Limb (tissue), 2 donors: ENCODE measurements around the gene DNAAF8.
"Not testable (repeated sequence)": the region's sequence is repeated elsewhere in the genome, so short reads cannot be mapped to it uniquely, and the experiment has no call there.

Source experiments
- DNase-seq, 2 donors: peaks; one replicate each; pipeline ENCODE4 v3.0.0-alpha.2; 2016; ENCODE audit errors: extremely low spot score in 2 of 2

The DNAAF8 gene

GRCh38 chr16:4723071-4723767 is 11.1 kb upstream of the DNAAF8 start:
- no peak for DNase-seq

- DNase-seq = no peak
Observed at GRCh38 chr16:4724661-4725270, 9.6 kb upstream of the DNAAF8 start.

DNA sequence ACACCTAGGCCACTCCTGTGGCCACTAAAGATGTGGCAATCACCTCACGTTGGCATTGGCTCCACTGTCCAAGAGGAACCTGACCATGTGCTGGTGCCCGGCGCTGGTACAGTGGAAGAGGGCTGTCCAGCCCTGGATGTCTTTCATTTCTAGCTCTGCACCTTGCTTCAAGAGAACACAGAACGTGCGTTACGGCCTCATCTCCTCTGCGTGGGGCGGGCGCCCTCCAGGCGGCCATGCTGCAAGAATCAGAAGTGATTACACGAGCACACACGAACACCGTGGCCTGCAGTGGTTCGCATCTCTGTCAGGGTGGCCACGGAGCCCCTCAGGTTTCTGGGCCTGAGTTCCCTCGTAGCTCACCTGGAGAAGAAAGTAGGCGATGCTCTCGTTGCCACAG is 7.7 kb upstream of the DNAAF8 start:
- no peak for DNase-seq

DNA sequence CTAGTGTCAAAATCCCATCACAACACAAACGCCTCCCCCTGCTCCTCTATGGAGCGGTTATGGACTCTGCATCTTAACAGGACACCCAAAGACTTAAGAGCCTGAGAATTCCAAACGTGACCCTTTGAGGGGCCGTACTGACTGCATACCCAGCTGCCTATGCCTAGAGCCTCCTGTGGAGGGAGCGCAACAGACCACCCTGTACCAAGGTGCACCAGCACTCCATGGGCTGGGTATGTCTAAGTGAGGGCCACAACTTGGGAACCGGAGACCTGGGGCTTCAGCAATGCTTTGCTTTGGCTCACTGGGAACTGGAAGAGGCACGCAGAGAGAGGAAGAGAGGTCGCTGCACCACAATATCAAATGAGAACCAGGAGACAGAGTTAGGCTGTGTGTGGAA is 5.7 kb upstream of the DNAAF8 start:
- no peak for DNase-seq

GRCh38 chr16:4729876-4730275 is 4.5 kb upstream of the DNAAF8 start:
- no peak for DNase-seq

DNA sequence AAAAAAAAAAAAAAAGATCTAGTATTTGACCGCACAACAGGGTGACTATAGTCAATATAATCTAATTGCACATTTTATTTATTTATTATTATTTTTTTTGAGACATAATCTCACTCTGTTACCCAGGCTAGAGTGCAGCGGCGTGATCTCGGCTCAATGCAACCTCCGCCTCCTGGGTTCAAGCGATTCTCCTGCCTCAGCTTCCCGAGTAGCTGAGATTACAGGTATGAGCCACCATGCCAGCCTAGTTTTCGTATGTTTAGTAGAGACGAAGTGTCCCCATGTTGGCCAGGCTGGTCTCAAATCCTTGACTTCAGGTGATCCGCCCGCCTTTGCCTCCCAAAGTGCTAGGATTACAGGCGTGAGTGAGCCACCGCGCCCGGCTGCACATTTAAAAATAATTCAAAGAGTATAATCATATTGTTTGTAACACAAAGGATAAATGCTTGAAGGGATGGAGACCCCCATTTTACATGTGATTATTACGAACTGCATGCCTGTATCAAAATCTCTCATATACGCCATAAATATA is 1.1 kb upstream of the DNAAF8 start:
- DNase-seq = no peak

DNA sequence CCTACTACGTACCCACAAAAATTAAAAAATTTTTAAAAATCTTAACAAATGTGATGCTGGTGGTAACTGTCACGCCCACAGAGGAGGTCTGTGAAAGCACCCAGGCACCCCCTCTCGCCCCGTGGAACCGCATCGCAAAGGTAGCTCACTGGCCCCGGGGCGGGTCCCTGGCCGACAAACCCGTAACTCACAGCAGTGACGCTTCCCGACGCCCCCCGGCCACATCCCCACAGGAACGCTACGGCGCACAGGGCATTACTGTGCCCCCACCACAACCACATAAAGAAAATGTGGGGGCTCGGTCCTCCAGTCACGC is 632 bp upstream of the DNAAF8 start:
- no peak for DNase-seq

- DNase-seq = peak; percentile 89 to 95
Observed at GRCh38 chr16:4734730-4735535, 596 bp downstream of the DNAAF8 start.

- no peak for DNase-seq
Observed at GRCh38 chr16:4736546-4736945, 2.2 kb downstream of the DNAAF8 start.

GRCh38 chr16:4737545-4737944 is 3.2 kb downstream of the DNAAF8 start:
- no peak for DNase-seq

- not testable (repeated sequence) for DNase-seq
Observed at GRCh38 chr16:4738370-4738769, 4.0 kb downstream of the DNAAF8 start.

- no peak for DNase-seq
Observed at GRCh38 chr16:4743226-4743878, 9.0 kb downstream of the DNAAF8 start.

DNA sequence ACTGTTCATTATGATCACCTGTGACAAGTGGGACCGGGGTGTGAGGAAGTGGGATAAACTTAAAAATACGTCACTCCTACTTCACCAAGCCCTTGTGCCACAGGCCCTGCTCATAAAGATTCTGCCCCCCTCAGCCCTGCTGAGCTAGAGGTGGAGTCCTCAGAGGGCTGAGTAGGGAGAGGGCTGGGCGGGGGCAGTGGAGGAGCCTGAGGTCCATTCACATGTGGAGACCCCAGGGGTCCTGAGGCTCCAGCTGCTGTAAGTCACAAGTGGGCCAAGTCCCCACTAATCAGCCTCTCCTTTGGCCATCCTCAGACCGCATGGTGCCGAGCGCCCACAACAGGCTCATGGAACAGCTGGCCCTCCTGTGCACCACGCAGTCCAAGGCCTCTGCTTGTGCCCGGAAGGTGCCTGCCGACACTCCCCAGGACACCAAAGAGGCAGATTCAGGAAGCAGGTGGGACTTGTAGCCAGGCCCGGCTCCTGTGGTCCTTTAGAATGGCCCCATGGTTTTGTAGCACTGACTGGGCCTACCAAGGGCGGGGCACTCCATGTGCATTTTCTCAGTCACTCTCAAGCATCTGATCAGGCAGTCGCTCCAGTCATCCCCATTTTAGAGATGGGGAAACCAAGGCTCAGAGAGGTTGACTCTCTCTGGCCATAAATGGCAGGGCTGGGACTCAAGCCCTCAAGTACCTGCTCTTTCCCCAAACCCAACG is 10.4 kb downstream of the DNAAF8 start:
- no peak for DNase-seq

DNA sequence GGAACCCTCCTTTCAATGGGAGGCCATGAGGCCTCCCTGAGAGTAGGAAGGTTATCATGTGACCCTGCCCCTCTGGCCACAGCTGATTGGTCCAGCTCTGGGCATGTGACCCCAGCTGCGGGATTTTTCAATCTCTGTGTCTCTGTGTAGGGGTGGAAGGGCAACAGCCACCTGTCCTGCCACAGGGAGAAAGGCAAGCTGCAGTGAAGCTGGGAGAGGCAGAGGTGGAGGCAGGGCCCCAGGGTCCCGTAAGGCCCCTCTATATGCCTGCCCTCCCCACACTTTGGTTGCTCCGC is 10.9 kb downstream of the DNAAF8 start:
- no peak for DNase-seq

DNA sequence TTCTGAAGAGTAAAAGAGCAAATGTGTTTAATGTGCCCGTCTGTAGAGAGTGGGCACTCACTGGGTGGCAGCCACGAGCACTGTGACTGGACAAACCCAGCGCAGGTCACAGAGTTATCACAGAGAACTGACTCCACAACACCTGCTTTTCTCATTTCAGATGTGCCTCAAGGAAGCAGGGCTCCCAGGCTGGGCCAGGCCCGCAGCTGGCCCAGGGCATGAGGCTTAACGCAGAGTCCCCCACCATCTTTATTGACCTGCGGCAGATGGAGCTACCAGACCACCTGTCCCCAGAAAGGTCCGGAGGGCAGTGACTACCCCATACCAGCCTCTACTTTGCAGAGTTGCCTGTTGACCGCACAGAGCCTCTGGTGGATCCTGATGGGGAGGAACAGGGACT is 11.9 kb downstream of the DNAAF8 start:
- DNase-seq = no peak

DNA sequence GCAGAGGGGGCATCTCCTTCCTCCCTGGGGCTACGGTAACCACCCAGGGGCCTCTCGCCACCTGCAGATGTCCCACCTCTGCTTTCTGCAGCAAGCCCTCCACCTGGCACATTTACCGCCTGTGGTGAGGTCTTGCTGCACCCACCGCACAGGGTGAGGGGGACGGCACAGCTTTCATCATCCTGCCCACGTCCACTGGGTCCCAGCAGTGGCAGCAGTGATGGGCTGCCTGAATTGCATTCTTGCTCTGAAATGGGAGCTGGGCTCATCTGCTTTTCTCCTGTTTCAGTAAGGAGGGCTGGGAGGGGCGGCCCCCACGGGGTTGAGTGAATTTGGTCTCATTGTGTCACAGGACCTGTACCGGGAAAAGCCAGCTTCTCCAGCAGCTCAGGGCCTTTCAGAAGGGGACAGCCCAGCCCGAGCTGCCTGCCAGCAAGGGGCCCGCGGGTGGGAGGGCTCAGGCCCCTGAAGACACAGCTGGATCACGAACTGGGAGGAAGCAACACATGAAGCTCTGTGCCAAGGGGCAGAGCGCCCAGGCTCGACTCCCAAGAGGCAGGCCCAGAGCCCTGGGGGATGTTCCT is 12.7 kb downstream of the DNAAF8 start:
- DNase-seq = no peak

GRCh38 chr16:4747906-4748681 is 13.8 kb downstream of the DNAAF8 start:
- no peak for DNase-seq

GRCh38 chr16:4748682-4749411 is 14.5 kb downstream of the DNAAF8 start:
- DNase-seq = no peak

- no peak for DNase-seq
Observed at GRCh38 chr16:4749700-4750257, 15.4 kb downstream of the DNAAF8 start.
